ENCODE measurements around the gene NOVA1.

DNA sequence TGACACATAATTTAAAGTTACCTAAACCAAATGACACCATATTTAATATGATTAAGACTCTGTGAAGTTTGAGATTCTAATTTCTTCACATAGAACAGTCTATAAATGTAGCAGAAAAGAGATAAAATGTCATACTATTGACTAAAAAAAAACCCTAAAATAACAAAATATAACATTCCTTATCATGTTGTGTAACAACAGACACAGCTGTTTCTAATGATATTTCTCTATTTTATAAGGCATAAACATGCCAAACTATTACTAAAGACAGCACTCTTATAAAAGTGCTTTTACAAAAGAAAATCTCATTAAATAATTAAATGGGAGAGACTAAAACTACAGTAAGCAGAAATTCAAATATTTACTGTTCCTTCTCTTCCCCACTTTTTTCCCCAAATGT is 49.4 kb downstream of the NOVA1 start:
- TF ChIP-seq POLR2A (IDR thresholded peaks at IDR 0.05; ENCODE audit: low read depth), result no peak
- no peak for TF ChIP-seq CTCF (IDR thresholded peaks at IDR 0.05)
- TF ChIP-seq EP300 (IDR thresholded peaks at IDR 0.05), result no peak
- TF ChIP-seq POLR2AphosphoS5 (IDR thresholded peaks at IDR 0.05), result no peak
